HepG2 (cell line): Measurements from ENCODE around the gene CDKN3. TPM values are rescaled to one million over a fixed set of nuclear protein-coding genes. Genes with fewer than 3 reads are reported as not detected.

Source experiments
- AKNA ChIP-seq: sonication (generic); formaldehyde crosslinking; IDR thresholded peaks from 2 replicates; pipeline ENCODE4 v1.4.0; 2020; ENCODE audit warnings: missing genetic modification reagents, borderline replicate concordance
- CCDC6 ChIP-seq: sonication (generic); formaldehyde crosslinking; IDR thresholded peaks from 2 replicates; pipeline ENCODE4 v1.8.1; 2022; ENCODE audit warnings: mild to moderate bottlenecking, missing genetic modification reagents, moderate library complexity
- KMT2B ChIP-seq: IDR thresholded peaks from 2 replicates; pipeline ENCODE4 v1.6.1; 2016; ENCODE audit warnings: missing genetic modification reagents, missing compliant biosample characterization
- PAWR ChIP-seq: sonication (generic); formaldehyde crosslinking; IDR thresholded peaks from 2 replicates; pipeline ENCODE4 v1.4.0; 2020; ENCODE audit warnings: missing genetic modification reagents, mild to moderate bottlenecking, borderline replicate concordance
- REST ChIP-seq, 2 experiments: IDR thresholded peaks; 2 replicates each; pipeline ENCODE4 v1.6.1; 2011 to 2012; ENCODE audit warnings: low read length in 2 of 2, borderline replicate concordance in 1 of 2, low read depth in 1 of 2, mild to moderate bottlenecking in 1 of 2, moderate library complexity in 1 of 2
- SALL1 ChIP-seq: sonication (generic); formaldehyde crosslinking; IDR thresholded peaks from 2 replicates; pipeline ENCODE4 v1.8.0; 2022; ENCODE audit warnings: mild to moderate bottlenecking, missing genetic modification reagents
- TGIF2 ChIP-seq: IDR thresholded peaks from 2 replicates; pipeline ENCODE4 v1.6.1; 2016; ENCODE audit warnings: control low read depth, missing compliant biosample characterization
- U2AF2 ChIP-seq: fragments of 200-400 bp; formaldehyde crosslinking; IDR thresholded peaks from 2 replicates; pipeline ENCODE4 v1.6.1; 2017; ENCODE audit warnings: low read depth, mild to moderate bottlenecking, low read length
- ZBTB2 ChIP-seq: sonication (generic); formaldehyde crosslinking; IDR thresholded peaks from 2 replicates; pipeline ENCODE4 v1.8.0; 2022; ENCODE audit warnings: low read depth, missing genetic modification reagents
- ZC3H4 ChIP-seq: sonication (generic); formaldehyde crosslinking; IDR thresholded peaks from 2 replicates; pipeline ENCODE4 v1.4.0; 2020; ENCODE audit warnings: missing genetic modification reagents, borderline replicate concordance
- ZNF124 ChIP-seq: sonication (generic); formaldehyde crosslinking; IDR thresholded peaks from 2 replicates; pipeline ENCODE4 v1.4.0; 2020; ENCODE audit warnings: missing genetic modification reagents
- ZNF382 ChIP-seq: sonication (generic); formaldehyde crosslinking; IDR thresholded peaks from 2 replicates; pipeline ENCODE4 v1.5.0; 2020; ENCODE audit warnings: missing genetic modification reagents, mild to moderate bottlenecking, borderline replicate concordance
- ZNF577 ChIP-seq: sonication (generic); formaldehyde crosslinking; IDR thresholded peaks from 2 replicates; pipeline ENCODE4 v1.4.0; 2020; ENCODE audit warnings: mild to moderate bottlenecking, low read depth, missing genetic modification reagents, borderline replicate concordance
- ZNF580 ChIP-seq: IDR thresholded peaks from 2 replicates; pipeline ENCODE4 v1.6.1; 2016; ENCODE audit warnings: low read depth, borderline replicate concordance
- ZNF777 ChIP-seq: sonication (generic); formaldehyde crosslinking; IDR thresholded peaks from 2 replicates; pipeline ENCODE4 v1.4.0; 2020; ENCODE audit warnings: missing genetic modification reagents
- polyA plus RNA-seq, 8 experiments: library from polyadenylated mRNA; depleted of rRNA in 3 of 8; stranded (reverse) in 7 of 8; unstranded in 1 of 8; fragments of >200 nt; fragmentation: Illumina TruSeq in 4 of 8; extraction: Trizol in 4 of 8; gene quantifications; 2 replicates each; pipeline versions ENCODE4 v1.2.1 to v1.2.3, GENCODE V29; 2011 to 2016; ENCODE audit warnings: low read depth in 4 of 8, missing spikeins in 1 of 8, mixed read lengths in 1 of 8; ENCODE audit not compliant: insufficient read depth in 1 of 8
- total RNA-seq, 5 experiments: library from RNA; depleted of rRNA; stranded (reverse); fragments of >200 nt; fragmentation: Illumina TruSeq; extraction: Trizol; gene quantifications; 2 replicates each; pipeline ENCODE4 v1.2.3, GENCODE V29; 2016; ENCODE audit warnings: low read depth in 1 of 5

CDKN3 gene
- total and polyA plus RNA-seq, 2 of the 13 experiments (the other 11 are each of a cell fraction or from before 2014, with no cell fraction given): 63.0 to 88.9 TPM

GRCh38 chr14:54440873-54441868 lies 44.4 kb downstream of the CDKN3 start, which contains the start of gene CNIH1 (continued):
- TF ChIP-seq ZNF124: no peak
- peak; percentile 93 for TF ChIP-seq ZBTB2
- TF ChIP-seq KMT2B (CRISPR knock-in tag): peak; percentile 86
- no peak for TF ChIP-seq U2AF2
- peak; percentile 92 for TF ChIP-seq CCDC6 (CRISPR knock-in tag)
- peak; percentile 84 for TF ChIP-seq ZNF777 (CRISPR knock-in tag)
- no peak for TF ChIP-seq ZNF382
- no peak for TF ChIP-seq ZNF577 (CRISPR knock-in tag)
- TF ChIP-seq REST (IDR thresholded peaks at IDR 0.05; ENCODE audit: borderline replicate concordance in 1 of 2, low read depth in 1 of 2, low read length in 2 of 2): peak in 1 of 2 experiments; percentile 25; a peak in 1 of 4 replicates
- TF ChIP-seq TGIF2 (CRISPR knock-in tag): peak; percentile 43; the same call in 1 of the 2 replicates
- TF ChIP-seq AKNA (CRISPR knock-in tag): no peak
- 0 out of 2 replicates have a peak, but pooled peaks have one; percentile 52 for TF ChIP-seq ZC3H4
- TF ChIP-seq ZNF580 (CRISPR knock-in tag): no peak
- TF ChIP-seq PAWR (CRISPR knock-in tag): no peak
- peak; percentile 93 for TF ChIP-seq SALL1 (CRISPR knock-in tag)
